Central memory CD8-positive, alpha-beta T cell (primary cell): ENCODE results near the gene CCDC201.
"Not testable (repeated sequence)": the region's sequence is repeated elsewhere in the genome, so short reads cannot be mapped to it uniquely, and the experiment has no call there.

Experiments
- ATAC-seq: fragments of 150-1000 bp; cut with Tn5 transposase; replicated peaks from 2 replicates; pipeline ENCODE4 v1.10.0; 2022; ENCODE audit warnings: mild to moderate bottlenecking, moderate FRiP score, moderate number of reproducible peaks; ENCODE audit not compliant: poor library complexity, severe bottlenecking; ENCODE audit errors: extremely low read depth
- DNase-seq, 2 donors: peaks; one replicate each; pipeline ENCODE4 v3.0.0; 2021; ENCODE audit warnings: low spot score in 2 of 2
- H3K27ac Mint-ChIP-seq: one replicate; pipeline ENCODE4 v1.8.0; 2022; ENCODE audit warnings: low read depth, mild to moderate bottlenecking, moderate library complexity, mixed read lengths
- H3K27me3 Mint-ChIP-seq: one replicate; pipeline ENCODE4 v1.8.0; 2022; ENCODE audit warnings: mixed read lengths
- H3K36me3 Mint-ChIP-seq: one replicate; pipeline ENCODE4 v1.8.0; 2022; ENCODE audit warnings: mild to moderate bottlenecking, moderate library complexity, mixed read lengths; ENCODE audit not compliant: insufficient read depth
- H3K4me1 Mint-ChIP-seq: one replicate; pipeline ENCODE4 v1.8.0; 2022; ENCODE audit warnings: mixed read lengths
- H3K4me3 Mint-ChIP-seq: one replicate; pipeline ENCODE4 v1.8.0; 2022; ENCODE audit warnings: mild to moderate bottlenecking, moderate library complexity, mixed read lengths
- H3K9me3 Mint-ChIP-seq: one replicate; pipeline ENCODE4 v1.8.0; 2022; ENCODE audit warnings: mixed read lengths

Gene CCDC201

GRCh38 chr7:45880433-45880860 is 7.6 kb upstream of the CCDC201 start:
- Mint-ChIP-seq H3K4me3 (no peak overlapping the region), H3K9me3 (no peaks in the 10 kb centered on the region), H3K4me1 (no peaks in the 10 kb centered on the region), H3K27me3 (peaks cover 21% of the 10 kb centered on the region), H3K27ac (no peak overlapping the region), H3K36me3 (peaks cover 2% of the 10 kb centered on the region)
- DNase-seq: no peak
- no peak for ATAC-seq

- peaks cover 2% of the 10 kb centered on the region for H3K27me3 Mint-ChIP-seq
- H3K4me3 Mint-ChIP-seq: no peak overlapping the region
- no peaks in the 10 kb centered on the region for H3K4me1 Mint-ChIP-seq
- no peaks in the 10 kb centered on the region for H3K9me3 Mint-ChIP-seq
- H3K27ac Mint-ChIP-seq: no peak overlapping the region
- DNase-seq (no peak), ATAC-seq (no peak)
- H3K36me3 Mint-ChIP-seq: no peaks in the 10 kb centered on the region
Measured at GRCh38 chr7:45878457-45879144, 5.7 kb upstream of the CCDC201 start.

- Mint-ChIP-seq H3K4me1 (no peaks in the 10 kb centered on the region), H3K4me3 (no peak overlapping the region), H3K27me3 (no peaks in the 10 kb centered on the region), H3K36me3 (no peaks in the 10 kb centered on the region), H3K27ac (no peak overlapping the region), H3K9me3 (no peaks in the 10 kb centered on the region)
- ATAC-seq (no peak), DNase-seq (no peak)
Measured at GRCh38 chr7:45876519-45876918, 3.6 kb upstream of the CCDC201 start.

GRCh38 chr7:45874408-45875131 is 1.7 kb upstream of the CCDC201 start:
- Mint-ChIP-seq H3K4me3 (no peak overlapping the region), H3K36me3 (no peaks in the 10 kb centered on the region), H3K27me3 (peaks cover 11% of the 10 kb centered on the region), H3K4me1 (no peaks in the 10 kb centered on the region), H3K27ac (no peak overlapping the region), H3K9me3 (no peaks in the 10 kb centered on the region)
- no peak for DNase-seq
- no peak for ATAC-seq

GRCh38 chr7:45873355-45873754 is 473 bp upstream of the CCDC201 start:
- no peak for ATAC-seq
- no peak overlapping the region for H3K27ac Mint-ChIP-seq

GRCh38 chr7:45872116-45873034 is 507 bp downstream of the CCDC201 start:
- Mint-ChIP-seq H3K4me1 (no peaks in the 10 kb centered on the region), H3K36me3 (no peaks in the 10 kb centered on the region), H3K9me3 (no peaks in the 10 kb centered on the region), H3K4me3 (no peak overlapping the region), H3K27me3 (peaks cover 30% of the 10 kb centered on the region), H3K27ac (no peak overlapping the region)
- ATAC-seq (no peak), DNase-seq (no peak)

More at GRCh38 chr7:45873355-45873754, 473 bp upstream of the CCDC201 start:
- H3K9me3 Mint-ChIP-seq: no peaks in the 10 kb centered on the region
- no peak overlapping the region for H3K4me3 Mint-ChIP-seq
- H3K36me3 Mint-ChIP-seq: no peaks in the 10 kb centered on the region
- peaks cover 20% of the 10 kb centered on the region for H3K27me3 Mint-ChIP-seq
- H3K4me1 Mint-ChIP-seq: no peaks in the 10 kb centered on the region
- no peak for DNase-seq

- Mint-ChIP-seq H3K4me1 (no peaks in the 10 kb centered on the region), H3K4me3 (no peak overlapping the region)
Measured at GRCh38 chr7:45869426-45869825, 3.5 kb downstream of the CCDC201 start.

GRCh38 chr7:45867471-45867870 is 5.4 kb downstream of the CCDC201 start:
- no peak for DNase-seq
- Mint-ChIP-seq H3K36me3 (no peaks in the 10 kb centered on the region), H3K27ac (no peak overlapping the region), H3K4me3 (no peak overlapping the region), H3K9me3 (no peaks in the 10 kb centered on the region), H3K4me1 (no peaks in the 10 kb centered on the region), H3K27me3 (peaks cover 63% of the 10 kb centered on the region)
- ATAC-seq: no peak

More at GRCh38 chr7:45869426-45869825, 3.5 kb downstream of the CCDC201 start:
- Mint-ChIP-seq H3K36me3 (no peaks in the 10 kb centered on the region), H3K27me3 (peaks cover 44% of the 10 kb centered on the region), H3K27ac (no peak overlapping the region), H3K9me3 (no peaks in the 10 kb centered on the region)
- DNase-seq (no peak), ATAC-seq (no peak)

GRCh38 chr7:45865594-45866410 is 7.1 kb downstream of the CCDC201 start:
- ATAC-seq: no peak
- peaks cover 66% of the 10 kb centered on the region for H3K27me3 Mint-ChIP-seq
- no peak overlapping the region for H3K4me3 Mint-ChIP-seq
- no peaks in the 10 kb centered on the region for H3K4me1 Mint-ChIP-seq
- no peak overlapping the region for H3K27ac Mint-ChIP-seq
- no peaks in the 10 kb centered on the region for H3K36me3 Mint-ChIP-seq
- DNase-seq: no peak
- H3K9me3 Mint-ChIP-seq: no peaks in the 10 kb centered on the region

- DNase-seq: no peak
- Mint-ChIP-seq H3K9me3 (no peaks in the 10 kb centered on the region), H3K27ac (no peak overlapping the region), H3K27me3 (peaks cover 65% of the 10 kb centered on the region), H3K36me3 (no peaks in the 10 kb centered on the region), H3K4me1 (no peaks in the 10 kb centered on the region), H3K4me3 (no peak overlapping the region)
- no peak for ATAC-seq
Measured at GRCh38 chr7:45863715-45864114, 9.2 kb downstream of the CCDC201 start.

GRCh38 chr7:45856888-45857287 is 16.0 kb downstream of the CCDC201 start:
- DNase-seq, H3K4me3 Mint-ChIP-seq, H3K36me3 Mint-ChIP-seq, H3K27ac Mint-ChIP-seq, ATAC-seq, H3K4me1 Mint-ChIP-seq, H3K9me3 Mint-ChIP-seq: not testable (repeated sequence)
- H3K27me3 Mint-ChIP-seq: peaks cover 33% of the 10 kb centered on the region

GRCh38 chr7:45855680-45856079 is 17.2 kb downstream of the CCDC201 start:
- not testable (repeated sequence) for ATAC-seq, H3K27ac Mint-ChIP-seq, H3K4me1 Mint-ChIP-seq, DNase-seq, H3K36me3 Mint-ChIP-seq, H3K4me3 Mint-ChIP-seq, H3K9me3 Mint-ChIP-seq
- H3K27me3 Mint-ChIP-seq: peaks cover 41% of the 10 kb centered on the region
